Measurements from ENCODE around the gene XAB2.

GRCh38 chr19:7668842-7669241 lies 39.5 kb upstream of the XAB2 start, which contains the start of gene RETN:
- TF ChIP-seq KLF10 (tag by site-specific recombination; IDR thresholded peaks at IDR 0.05) (no peak), ZNF747 (tag by site-specific recombination; IDR thresholded peaks at IDR 0.05) (no peak), WT1 (tag by site-specific recombination; IDR thresholded peaks at IDR 0.05) (no peak), BCL11A (tag by site-specific recombination; IDR thresholded peaks at IDR 0.05; ENCODE audit: low read depth) (no peak), ZNF660 (tag by site-specific recombination; IDR thresholded peaks at IDR 0.05) (no peak), TCF7L2 (IDR thresholded peaks at IDR 0.05; ENCODE audit: borderline replicate concordance, low read depth, low read length) (no peak), ZBTB21 (tag by site-specific recombination; IDR thresholded peaks at IDR 0.05) (no peak), ZBTB48 (tag by site-specific recombination; IDR thresholded peaks at IDR 0.05) (no peak), ZNF521 (tag by site-specific recombination; IDR thresholded peaks at IDR 0.05) (no peak), ZNF138 (tag by site-specific recombination; IDR thresholded peaks at IDR 0.05; ENCODE audit: borderline replicate concordance) (no peak), ZNF335 (tag by site-specific recombination; conservative IDR thresholded peaks at IDR 0.05) (no peak), BCL11B (tag by site-specific recombination; IDR thresholded peaks at IDR 0.05; ENCODE audit: low read depth) (no peak), ZNF114 (tag by site-specific recombination; IDR thresholded peaks at IDR 0.05) (no peak)
- TF ChIP-seq, protein P1, sequence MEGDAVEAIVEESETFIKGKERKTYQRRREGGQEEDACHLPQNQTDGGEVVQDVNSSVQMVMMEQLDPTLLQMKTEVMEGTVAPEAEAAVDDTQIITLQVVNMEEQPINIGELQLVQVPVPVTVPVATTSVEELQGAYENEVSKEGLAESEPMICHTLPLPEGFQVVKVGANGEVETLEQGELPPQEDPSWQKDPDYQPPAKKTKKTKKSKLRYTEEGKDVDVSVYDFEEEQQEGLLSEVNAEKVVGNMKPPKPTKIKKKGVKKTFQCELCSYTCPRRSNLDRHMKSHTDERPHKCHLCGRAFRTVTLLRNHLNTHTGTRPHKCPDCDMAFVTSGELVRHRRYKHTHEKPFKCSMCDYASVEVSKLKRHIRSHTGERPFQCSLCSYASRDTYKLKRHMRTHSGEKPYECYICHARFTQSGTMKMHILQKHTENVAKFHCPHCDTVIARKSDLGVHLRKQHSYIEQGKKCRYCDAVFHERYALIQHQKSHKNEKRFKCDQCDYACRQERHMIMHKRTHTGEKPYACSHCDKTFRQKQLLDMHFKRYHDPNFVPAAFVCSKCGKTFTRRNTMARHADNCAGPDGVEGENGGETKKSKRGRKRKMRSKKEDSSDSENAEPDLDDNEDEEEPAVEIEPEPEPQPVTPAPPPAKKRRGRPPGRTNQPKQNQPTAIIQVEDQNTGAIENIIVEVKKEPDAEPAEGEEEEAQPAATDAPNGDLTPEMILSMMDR (tag by site-specific recombination; IDR thresholded peaks at IDR 0.05): no peak

All from HEK293 (cell line).